GM12872 (cell line): Measurements from ENCODE around the gene LRRC70.

Experiments
- TF ChIP-seq, protein P1 (sequence below): IDR thresholded peaks from 3 replicates; pipeline ENCODE4 v1.5.1; 2011; ENCODE audit warnings: low read depth, mild to moderate bottlenecking, low read length, moderate library complexity; ENCODE audit not compliant: insufficient read depth

The LRRC70 gene

DNA sequence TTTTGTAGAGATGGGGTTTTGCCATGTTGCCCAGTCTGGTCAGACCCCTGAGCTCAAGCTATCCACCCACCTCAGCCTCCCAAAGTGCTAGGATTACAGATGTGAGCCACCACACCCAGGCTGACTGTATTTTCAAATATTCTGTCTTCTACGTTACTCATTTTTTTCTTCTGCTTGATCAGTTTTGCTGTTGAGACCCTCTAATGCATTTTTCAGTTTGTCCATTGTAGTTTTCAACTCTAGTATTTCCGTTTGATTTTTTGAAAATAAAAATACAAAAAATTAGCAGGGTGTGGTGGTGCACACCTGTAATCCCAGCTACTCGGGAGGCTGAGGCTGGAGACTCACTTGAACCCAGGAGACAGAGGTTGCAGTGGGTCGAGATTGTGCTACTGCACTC lies 10.5 kb upstream of the LRRC70 start:
- TF ChIP-seq, protein P1, sequence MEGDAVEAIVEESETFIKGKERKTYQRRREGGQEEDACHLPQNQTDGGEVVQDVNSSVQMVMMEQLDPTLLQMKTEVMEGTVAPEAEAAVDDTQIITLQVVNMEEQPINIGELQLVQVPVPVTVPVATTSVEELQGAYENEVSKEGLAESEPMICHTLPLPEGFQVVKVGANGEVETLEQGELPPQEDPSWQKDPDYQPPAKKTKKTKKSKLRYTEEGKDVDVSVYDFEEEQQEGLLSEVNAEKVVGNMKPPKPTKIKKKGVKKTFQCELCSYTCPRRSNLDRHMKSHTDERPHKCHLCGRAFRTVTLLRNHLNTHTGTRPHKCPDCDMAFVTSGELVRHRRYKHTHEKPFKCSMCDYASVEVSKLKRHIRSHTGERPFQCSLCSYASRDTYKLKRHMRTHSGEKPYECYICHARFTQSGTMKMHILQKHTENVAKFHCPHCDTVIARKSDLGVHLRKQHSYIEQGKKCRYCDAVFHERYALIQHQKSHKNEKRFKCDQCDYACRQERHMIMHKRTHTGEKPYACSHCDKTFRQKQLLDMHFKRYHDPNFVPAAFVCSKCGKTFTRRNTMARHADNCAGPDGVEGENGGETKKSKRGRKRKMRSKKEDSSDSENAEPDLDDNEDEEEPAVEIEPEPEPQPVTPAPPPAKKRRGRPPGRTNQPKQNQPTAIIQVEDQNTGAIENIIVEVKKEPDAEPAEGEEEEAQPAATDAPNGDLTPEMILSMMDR: no peak

DNA sequence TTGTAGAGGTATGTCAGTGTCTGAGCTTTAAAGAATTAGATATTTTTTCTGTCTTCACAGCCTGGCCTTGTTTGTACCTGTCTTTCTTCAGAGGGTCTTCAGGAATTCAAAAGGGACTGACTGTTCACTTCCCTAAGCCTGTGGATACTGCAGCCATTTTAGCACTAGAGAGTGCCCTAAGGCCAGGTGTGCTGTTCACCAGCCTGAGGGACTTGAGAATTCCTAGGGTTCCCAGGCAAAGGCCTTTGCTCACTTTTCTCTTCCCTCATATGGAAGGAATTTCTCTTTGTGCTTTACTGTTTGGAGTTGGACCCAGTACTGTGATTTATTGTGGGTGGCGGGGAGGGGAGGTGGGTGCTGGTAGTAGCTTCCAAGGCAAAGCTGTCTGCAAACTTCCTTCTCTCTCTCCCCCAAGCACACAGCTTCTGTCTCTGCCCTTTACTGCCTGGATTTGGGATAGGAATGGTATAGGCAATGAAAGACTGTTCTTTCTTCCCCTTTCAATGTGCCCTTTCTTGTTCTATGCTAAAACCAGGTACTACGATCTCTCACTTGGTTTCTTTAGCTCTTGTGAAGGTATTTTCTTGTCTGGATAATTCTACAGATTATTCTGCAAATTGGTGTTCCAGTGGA lies 9.7 kb upstream of the LRRC70 start:
- TF ChIP-seq, protein P1: no peak

DNA sequence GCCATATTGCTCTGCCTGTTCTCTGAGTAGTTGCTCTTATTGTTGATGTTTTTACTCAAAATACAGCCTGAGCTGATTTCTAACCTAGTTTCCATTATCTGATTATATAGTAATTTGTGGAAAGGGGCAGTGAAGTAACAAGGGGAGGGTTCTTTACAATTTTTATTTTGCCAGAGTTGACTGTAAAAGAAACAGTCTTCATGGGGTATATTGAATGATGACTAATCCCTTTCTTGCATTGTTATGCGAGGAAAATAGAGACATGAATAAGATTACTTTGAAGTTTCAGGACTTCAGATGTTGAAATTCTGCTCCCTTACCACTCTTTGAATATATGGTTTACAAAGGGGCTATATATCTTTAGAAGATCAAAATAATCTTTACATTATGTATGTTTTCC lies 9.1 kb upstream of the LRRC70 start:
- TF ChIP-seq, protein P1: no peak

DNA sequence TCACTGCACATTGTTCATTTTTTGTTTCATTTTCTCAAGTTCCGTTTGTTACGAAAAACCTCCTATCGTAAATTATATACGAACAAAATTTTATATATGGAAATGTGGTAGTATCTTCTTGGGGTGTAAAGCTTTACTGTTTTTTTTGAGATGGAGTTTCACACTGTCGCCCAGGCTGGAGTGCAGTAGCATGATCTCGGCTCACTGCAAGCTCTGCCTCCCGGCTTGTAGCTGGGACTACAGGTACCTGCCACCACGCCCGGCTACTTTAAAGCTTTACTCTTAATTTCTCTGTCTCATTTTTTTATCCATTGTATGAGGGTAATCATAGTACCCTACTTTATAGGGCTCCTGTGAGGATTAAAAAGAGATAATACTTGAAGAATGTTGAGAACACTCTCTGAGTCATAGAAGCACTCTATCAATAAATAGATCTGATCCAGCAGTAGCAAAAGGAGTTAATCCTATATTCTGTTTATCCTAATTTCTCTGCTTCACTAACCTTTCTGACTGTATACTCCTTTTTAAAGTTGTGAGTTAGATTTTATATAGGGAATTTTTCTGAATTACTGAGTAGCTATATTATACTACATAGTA lies 5.6 kb upstream of the LRRC70 start:
- TF ChIP-seq, protein P1: no peak

DNA sequence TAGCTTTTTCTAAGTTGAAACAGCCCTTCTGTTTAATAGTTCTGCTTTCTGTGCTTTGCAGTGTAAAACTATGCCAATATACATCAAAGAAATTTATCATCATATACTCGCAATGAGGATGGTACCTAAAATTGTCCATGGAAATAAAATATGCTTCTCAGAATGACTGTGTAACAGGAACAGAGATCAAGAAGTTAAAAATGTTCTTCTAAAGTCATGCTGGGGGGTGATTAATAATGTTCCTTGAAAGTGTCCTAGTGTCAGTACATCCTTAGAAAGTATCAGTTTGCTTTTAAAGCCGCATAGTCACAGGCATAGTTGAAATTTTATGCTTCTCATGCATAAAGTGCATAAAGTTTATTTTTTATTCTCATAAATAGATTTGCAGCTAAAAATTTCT lies 4.0 kb upstream of the LRRC70 start:
- TF ChIP-seq, protein P1: no peak

DNA sequence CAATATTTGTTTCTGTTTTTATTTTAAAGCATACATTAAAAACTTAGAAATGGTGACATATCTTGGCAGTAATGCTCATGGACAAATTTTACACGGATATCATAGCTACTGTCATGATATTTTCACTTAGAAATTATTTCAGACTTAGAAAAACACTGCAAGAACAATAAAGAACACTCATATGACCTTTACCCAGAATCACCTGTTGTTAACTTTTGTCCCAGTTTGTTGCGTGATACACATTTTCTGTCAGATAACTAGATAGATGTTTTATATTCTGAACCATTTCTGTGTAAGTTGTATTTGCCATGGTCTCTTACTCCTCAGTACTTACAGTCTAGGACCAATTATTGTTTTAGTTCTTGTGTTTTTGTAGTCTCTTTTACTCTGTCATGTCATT lies 3.6 kb upstream of the LRRC70 start:
- TF ChIP-seq, protein P1: no peak

DNA sequence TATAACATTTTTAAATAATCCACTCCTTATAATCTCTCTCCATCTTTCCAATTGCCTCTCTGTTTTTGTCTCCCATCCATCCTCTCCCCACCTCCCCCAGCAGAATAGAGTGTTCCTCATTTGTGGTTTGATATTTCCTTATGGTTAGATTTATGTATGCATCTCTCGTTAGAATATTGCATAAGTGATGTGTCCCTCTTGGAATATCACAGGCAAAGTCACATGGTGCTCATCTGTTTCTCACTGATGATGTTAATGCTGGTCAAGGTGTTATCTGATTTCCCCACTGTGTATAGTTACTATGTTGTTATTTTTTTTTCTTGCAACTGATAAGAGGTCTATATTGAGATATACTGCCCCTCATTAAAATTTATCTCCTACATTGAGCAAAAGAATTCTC lies 3.1 kb upstream of the LRRC70 start:
- TF ChIP-seq, protein P1: no peak
